ENCODE measurements around the gene ZNF628.

ZNF628 gene

DNA sequence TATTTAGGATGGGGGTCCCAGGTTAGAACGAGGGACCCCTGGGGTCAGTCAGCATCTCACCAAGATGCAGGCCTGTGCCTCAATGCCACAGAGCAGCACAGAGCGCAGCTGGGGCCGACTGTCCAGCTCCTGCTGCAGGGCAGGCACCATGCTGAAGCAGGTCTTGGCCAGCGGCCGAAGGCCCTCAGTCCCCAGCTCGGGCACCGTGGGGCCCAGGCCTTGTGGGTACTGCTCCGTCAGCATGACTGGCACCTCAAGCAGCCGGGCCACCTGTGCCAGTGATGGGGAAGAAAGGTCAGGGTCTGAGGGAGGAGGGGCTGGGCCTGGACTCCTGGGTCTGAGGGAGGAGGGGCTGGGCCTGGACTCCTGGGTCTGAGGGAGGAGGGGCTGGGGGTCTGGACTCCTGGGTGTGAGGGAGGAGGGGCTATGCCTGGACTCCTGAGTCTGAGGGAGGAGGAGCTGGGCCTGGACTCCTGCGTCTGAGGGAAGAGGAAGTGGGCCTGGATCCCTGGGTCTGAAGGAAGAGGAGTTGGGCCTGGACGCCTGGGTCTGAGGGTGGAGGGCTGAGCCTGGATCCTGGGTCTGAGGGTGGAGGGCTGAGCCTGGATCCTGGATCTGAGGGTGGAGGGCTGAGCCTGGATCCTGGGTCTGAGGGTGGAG lies 20.7 kb upstream of the ZNF628 start:
- H3K9me3 Mint-ChIP-seq, result no peaks in the 10 kb centered on the region
- peaks cover 3% of the 10 kb centered on the region for H3K36me3 Mint-ChIP-seq (ENCODE audit: low read depth)
- H3K27me3 Mint-ChIP-seq (ENCODE audit: low read depth), result peaks cover 31% of the 10 kb centered on the region
- H3K4me3 Mint-ChIP-seq, result no peak overlapping the region
- peaks cover 5% of the 10 kb centered on the region for H3K4me1 Mint-ChIP-seq (ENCODE audit: low read depth)
- H3K27ac Mint-ChIP-seq, result no peak overlapping the region

- Mint-ChIP-seq H3K36me3 (ENCODE audit: low read depth) (peaks cover 3% of the 10 kb centered on the region), H3K9me3 (no peaks in the 10 kb centered on the region), H3K27ac (no peak overlapping the region), H3K4me3 (no peak overlapping the region), H3K27me3 (ENCODE audit: low read depth) (peaks cover 27% of the 10 kb centered on the region), H3K4me1 (ENCODE audit: low read depth) (peaks cover 8% of the 10 kb centered on the region)
These were observed 20.1 kb upstream of the ZNF628 start for GRCh38 chr19:55456347-55456746.

DNA sequence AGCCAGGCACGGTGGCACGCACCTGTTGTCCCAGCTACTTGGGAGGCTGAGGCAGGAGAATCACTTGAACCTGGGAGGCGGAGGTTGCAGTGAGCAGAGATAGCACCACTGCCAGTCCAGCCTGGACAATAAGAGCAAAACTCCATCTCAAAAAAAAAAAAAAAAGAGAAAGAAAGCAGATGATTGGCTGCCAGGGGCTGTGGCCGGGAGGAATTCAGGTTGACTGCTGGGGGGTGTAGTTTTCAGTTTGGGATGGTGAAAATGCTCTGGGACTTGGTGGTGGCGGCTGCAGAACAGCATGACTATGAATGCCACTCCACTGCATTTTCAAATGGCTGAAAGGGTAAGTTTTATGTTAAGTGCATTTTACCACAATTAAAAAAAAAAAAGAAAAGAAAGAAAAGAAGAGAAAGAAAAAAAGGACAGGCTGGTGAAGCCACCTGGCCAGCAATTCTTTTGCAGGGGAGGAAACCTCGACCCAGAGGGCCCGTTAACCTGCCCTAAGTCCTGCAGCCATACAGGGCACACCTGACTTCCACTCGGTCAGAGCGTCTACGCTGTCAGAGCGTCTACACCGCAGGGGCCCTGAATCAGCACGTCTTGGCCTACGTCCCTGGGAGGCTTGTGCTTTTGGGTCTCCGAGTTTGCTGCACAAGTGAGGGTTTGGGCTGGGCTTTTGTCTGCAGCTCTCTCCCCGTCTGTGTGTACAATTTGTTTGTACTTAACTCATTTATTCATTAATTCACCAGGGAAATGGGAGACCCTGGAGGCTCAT lies 18.5 kb upstream of the ZNF628 start:
- no peak overlapping the region for H3K27ac Mint-ChIP-seq
- H3K4me1 Mint-ChIP-seq (ENCODE audit: low read depth), result peaks cover 13% of the 10 kb centered on the region
- no peak overlapping the region for H3K4me3 Mint-ChIP-seq
- H3K36me3 Mint-ChIP-seq (ENCODE audit: low read depth), result peaks cover 3% of the 10 kb centered on the region
- peaks cover 21% of the 10 kb centered on the region for H3K27me3 Mint-ChIP-seq (ENCODE audit: low read depth)
- H3K9me3 Mint-ChIP-seq, result no peaks in the 10 kb centered on the region

DNA sequence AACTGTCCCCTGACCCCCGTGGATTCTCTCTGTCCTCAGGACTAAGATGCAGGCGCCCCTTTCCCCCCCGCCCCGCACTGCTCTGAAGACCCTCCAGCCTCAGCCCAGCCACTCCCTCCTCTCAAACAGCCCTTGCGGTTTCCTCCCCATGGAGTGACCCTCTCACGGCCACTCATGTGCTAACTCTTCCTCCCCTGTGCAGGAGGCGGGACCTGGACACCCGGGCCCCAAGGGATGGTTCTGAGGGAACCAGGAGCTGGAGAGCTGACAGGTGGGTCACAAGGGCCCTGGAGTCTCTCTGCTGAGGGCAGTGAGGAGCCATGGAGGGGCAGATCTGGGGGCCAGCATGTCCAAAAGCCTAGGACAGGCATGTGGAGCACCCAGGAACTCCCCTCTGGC lies 16.9 kb upstream of the ZNF628 start:
- Mint-ChIP-seq H3K27ac (no peak overlapping the region), H3K4me1 (ENCODE audit: low read depth) (peaks cover 11% of the 10 kb centered on the region), H3K27me3 (ENCODE audit: low read depth) (peaks cover 7% of the 10 kb centered on the region), H3K9me3 (no peaks in the 10 kb centered on the region), H3K36me3 (ENCODE audit: low read depth) (no peaks in the 10 kb centered on the region), H3K4me3 (no peak overlapping the region)

DNA sequence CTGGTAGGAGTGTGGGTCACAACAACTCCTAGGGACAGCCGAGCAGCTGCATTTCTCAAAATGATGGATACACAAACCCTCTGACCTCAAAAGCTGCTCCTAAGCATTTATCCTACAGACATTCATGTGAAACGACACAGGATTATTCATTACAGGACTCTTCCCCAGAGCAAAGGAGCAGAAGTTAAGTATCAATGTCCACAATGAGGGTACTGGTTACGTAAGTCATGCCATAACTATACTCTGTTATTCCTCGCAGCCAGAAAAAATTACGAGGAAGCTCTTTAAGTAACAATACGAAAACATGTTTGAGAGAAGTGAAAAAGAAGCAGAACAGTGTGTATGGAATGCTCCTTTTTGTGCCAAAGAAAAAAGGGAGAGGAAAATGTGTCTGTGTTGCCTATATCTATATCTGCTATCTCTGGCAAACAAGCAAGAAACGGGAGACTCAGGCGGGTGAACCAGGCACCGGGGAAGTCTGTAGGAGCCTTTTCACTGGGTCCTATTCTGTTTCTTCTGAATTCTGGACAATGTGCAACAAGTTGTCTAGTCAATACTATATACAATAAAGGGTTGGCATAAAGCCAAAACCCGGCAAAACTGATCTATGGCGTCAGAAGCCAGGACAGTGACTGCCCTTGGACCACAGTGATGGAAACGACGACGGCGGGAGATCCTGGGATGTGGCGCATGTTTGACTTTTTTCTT lies 16.3 kb upstream of the ZNF628 start:
- H3K4me3 Mint-ChIP-seq, result peak overlapping the region; percentile 86
- no peak overlapping the region for H3K27ac Mint-ChIP-seq
- H3K36me3 Mint-ChIP-seq (ENCODE audit: low read depth), result no peaks in the 10 kb centered on the region
- peaks cover 4% of the 10 kb centered on the region for H3K27me3 Mint-ChIP-seq (ENCODE audit: low read depth)
- no peaks in the 10 kb centered on the region for H3K9me3 Mint-ChIP-seq
- H3K4me1 Mint-ChIP-seq (ENCODE audit: low read depth), result peaks cover 11% of the 10 kb centered on the region

GRCh38 chr19:55460670-55461258 lies 15.7 kb upstream of the ZNF628 start:
- peak overlapping the region; percentile 86 for H3K4me3 Mint-ChIP-seq
- H3K27ac Mint-ChIP-seq, result peak overlapping the region; percentile 36
- no peaks in the 10 kb centered on the region for H3K36me3 Mint-ChIP-seq (ENCODE audit: low read depth)
- H3K4me1 Mint-ChIP-seq (ENCODE audit: low read depth), result peaks cover 11% of the 10 kb centered on the region
- no peaks in the 10 kb centered on the region for H3K9me3 Mint-ChIP-seq
- H3K27me3 Mint-ChIP-seq (ENCODE audit: low read depth), result peaks cover 4% of the 10 kb centered on the region

GRCh38 chr19:55461259-55461973 lies 15.0 kb upstream of the ZNF628 start, which contains the start of gene ISOC2:
TSS of gene ISOC2 (minus strand) at chr19:55461642. CDS start at chr19:55456486, 5,156 bp downstream.
- no peaks in the 10 kb centered on the region for H3K9me3 Mint-ChIP-seq
- no peaks in the 10 kb centered on the region for H3K36me3 Mint-ChIP-seq (ENCODE audit: low read depth)
- H3K27me3 Mint-ChIP-seq (ENCODE audit: low read depth), result peaks cover 10% of the 10 kb centered on the region
- H3K4me3 Mint-ChIP-seq, result peak within 1 kb of the TSS; percentile 86
- peaks cover 11% of the 10 kb centered on the region for H3K4me1 Mint-ChIP-seq (ENCODE audit: low read depth)
- peak within 1 kb of the TSS; percentile 85 for H3K27ac Mint-ChIP-seq

DNA sequence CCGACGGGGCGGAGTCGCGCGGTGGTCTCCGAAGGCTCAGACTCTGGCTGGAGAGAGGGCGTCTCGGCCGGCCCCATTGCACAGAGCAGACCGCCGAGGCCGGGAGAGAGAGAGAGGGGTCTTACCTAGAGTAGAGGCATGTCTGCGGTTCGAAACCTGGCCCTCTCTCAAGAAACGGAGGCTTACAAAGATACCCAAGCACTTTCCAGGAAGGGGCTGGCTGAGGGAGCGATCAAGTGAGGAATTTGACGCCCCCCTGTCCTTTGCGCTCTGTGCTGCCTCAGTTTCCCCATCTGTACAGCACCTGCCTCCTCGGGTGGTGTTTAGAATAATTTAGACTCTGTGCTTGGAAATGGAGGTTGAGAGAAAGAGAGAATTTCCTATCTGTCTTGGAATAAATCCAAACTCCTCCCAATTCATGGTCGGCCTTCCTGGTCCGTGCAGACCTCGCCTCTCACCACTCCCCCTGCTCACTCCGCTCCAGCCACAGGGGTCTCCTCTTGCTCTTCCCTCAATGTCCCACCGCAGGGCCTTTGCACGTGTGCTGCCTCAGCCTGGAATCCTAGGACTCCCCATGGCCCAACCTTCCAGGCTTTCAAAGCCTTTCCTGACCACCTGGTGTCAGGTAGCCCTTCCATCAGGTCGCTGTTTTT lies 14.3 kb upstream of the ZNF628 start:
- Mint-ChIP-seq H3K4me1 (ENCODE audit: low read depth) (peaks cover 11% of the 10 kb centered on the region), H3K27me3 (ENCODE audit: low read depth) (peaks cover 12% of the 10 kb centered on the region), H3K4me3 (peak overlapping the region; percentile 86), H3K27ac (peak overlapping the region; percentile 85), H3K9me3 (no peaks in the 10 kb centered on the region), H3K36me3 (ENCODE audit: low read depth) (no peaks in the 10 kb centered on the region)

- no peaks in the 10 kb centered on the region for H3K36me3 Mint-ChIP-seq (ENCODE audit: low read depth)
- peaks cover 11% of the 10 kb centered on the region for H3K4me1 Mint-ChIP-seq (ENCODE audit: low read depth)
- H3K27me3 Mint-ChIP-seq (ENCODE audit: low read depth), result peaks cover 12% of the 10 kb centered on the region
- no peak overlapping the region for H3K27ac Mint-ChIP-seq
- peak overlapping the region; percentile 86 for H3K4me3 Mint-ChIP-seq
- H3K9me3 Mint-ChIP-seq, result no peaks in the 10 kb centered on the region
These were observed 13.7 kb upstream of the ZNF628 start for GRCh38 chr19:55462722-55463121.

- Mint-ChIP-seq H3K36me3 (ENCODE audit: low read depth) (no peaks in the 10 kb centered on the region), H3K4me1 (ENCODE audit: low read depth) (peaks cover 14% of the 10 kb centered on the region), H3K9me3 (no peaks in the 10 kb centered on the region), H3K27me3 (ENCODE audit: low read depth) (peaks cover 12% of the 10 kb centered on the region), H3K27ac (no peak overlapping the region), H3K4me3 (no peak overlapping the region)
These were observed 12.8 kb upstream of the ZNF628 start for GRCh38 chr19:55463583-55464031.

GRCh38 chr19:55464039-55464661 lies 12.3 kb upstream of the ZNF628 start:
- no peaks in the 10 kb centered on the region for H3K9me3 Mint-ChIP-seq
- no peak overlapping the region for H3K4me3 Mint-ChIP-seq
- H3K27ac Mint-ChIP-seq, result no peak overlapping the region
- no peaks in the 10 kb centered on the region for H3K36me3 Mint-ChIP-seq (ENCODE audit: low read depth)
- H3K4me1 Mint-ChIP-seq (ENCODE audit: low read depth), result peaks cover 14% of the 10 kb centered on the region
- peaks cover 12% of the 10 kb centered on the region for H3K27me3 Mint-ChIP-seq (ENCODE audit: low read depth)

GRCh38 chr19:55464662-55465054 lies 11.8 kb upstream of the ZNF628 start, which contains the start of gene C19orf85:
TSS of gene C19orf85 (minus strand) at chr19:55464751. CDS start at chr19:55464554, 197 bp downstream.
- H3K9me3 Mint-ChIP-seq, result no peaks in the 10 kb centered on the region
- H3K4me1 Mint-ChIP-seq (ENCODE audit: low read depth), result peaks cover 14% of the 10 kb centered on the region
- H3K27ac Mint-ChIP-seq, result no peak within 1 kb of the TSS
- H3K4me3 Mint-ChIP-seq, result no peak within 1 kb of the TSS
- peaks cover 12% of the 10 kb centered on the region for H3K27me3 Mint-ChIP-seq (ENCODE audit: low read depth)
- H3K36me3 Mint-ChIP-seq (ENCODE audit: low read depth), result no peaks in the 10 kb centered on the region

All from T-helper 1 cell treated with Interleukin-12 subunit alpha and Interleukin-12 subunit beta and Interleukin-4 antibody, amounts not matched to agents 30 μg/mL and 1 μg/mL, for 36 hours (primary cell).